Neural crest cell (in vitro differentiated cells): ENCODE results near the gene EFNB3. TPM values are rescaled to one million over a fixed set of nuclear protein-coding genes. Genes with fewer than 3 reads are reported as not detected.

Experiments
- DNase-seq: peaks from one replicate; pipeline ENCODE4 v3.0.0; 2021; ENCODE audit warnings: low read depth, mixed read lengths, low spot score
- H3K27ac Mint-ChIP-seq: one replicate; pipeline ENCODE4 v1.8.0; 2021; ENCODE audit warnings: mild to moderate bottlenecking, mixed read lengths; ENCODE audit not compliant: unreplicated experiment
- H3K27me3 Mint-ChIP-seq: 2 replicates; pipeline ENCODE4 v1.8.0; 2021; ENCODE audit warnings: low read depth, mild to moderate bottlenecking, mixed read lengths
- H3K36me3 Mint-ChIP-seq: 2 replicates; pipeline ENCODE4 v1.8.0; 2021; ENCODE audit warnings: low read depth, mild to moderate bottlenecking, mixed read lengths
- H3K4me1 Mint-ChIP-seq: 2 replicates; pipeline ENCODE4 v1.8.0; 2021; ENCODE audit warnings: mixed read lengths
- H3K4me3 Mint-ChIP-seq: one replicate; pipeline ENCODE4 v1.8.0; 2021; ENCODE audit warnings: mild to moderate bottlenecking, mixed read lengths
- H3K9me3 Mint-ChIP-seq: 2 replicates; pipeline ENCODE4 v1.8.0; 2021; ENCODE audit warnings: mixed read lengths
- total RNA-seq: library from RNA; stranded (reverse); gene quantifications from 2 replicates; pipeline ENCODE4 v1.2.1, GENCODE V29; 2021
- TF ChIP-seq, protein P1 (sequence below): fragments of 200-600 bp; sonication (generic); conservative IDR thresholded peaks from 2 replicates; pipeline ENCODE4 v1.5.0; 2021; ENCODE audit warnings: antibody characterized with exemption, mild to moderate bottlenecking

EFNB3 gene
- total RNA-seq, 1 donor from 2014 or later = 25.3 TPM

DNA sequence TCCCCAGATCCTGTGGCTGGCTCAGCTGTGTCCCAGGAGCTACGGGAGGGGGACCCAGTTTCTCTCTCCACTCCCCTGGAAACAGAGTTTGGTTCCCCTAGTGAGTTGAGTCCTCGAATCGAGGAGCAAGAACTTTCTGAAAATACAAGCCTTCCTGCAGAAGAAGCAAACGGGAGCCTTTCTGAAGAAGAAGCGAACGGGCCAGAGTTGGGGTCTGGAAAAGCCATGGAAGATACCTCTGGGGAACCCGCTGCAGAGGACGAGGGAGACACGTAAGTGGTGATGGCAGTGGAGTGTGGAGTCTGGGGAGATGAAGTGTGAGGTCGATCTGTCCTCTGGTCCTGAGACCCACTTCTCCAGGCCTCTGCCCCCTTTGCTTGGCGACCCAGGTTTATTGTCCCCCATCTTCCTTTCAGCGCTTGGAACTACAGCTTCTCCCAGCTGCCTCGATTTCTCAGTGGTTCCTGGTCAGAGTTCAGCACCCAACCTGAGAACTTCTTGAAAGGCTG, 16.1 kb upstream of the EFNB3 start:
- Mint-ChIP-seq H3K9me3 (no peaks in the 10 kb centered on the region), H3K36me3 (peaks cover 7% of the 10 kb centered on the region), H3K27me3 (no peaks in the 10 kb centered on the region), H3K27ac (peak overlapping the region; percentile 96), H3K4me1 (peaks cover 41% of the 10 kb centered on the region), H3K4me3 (peak overlapping the region; percentile 98)
- TF ChIP-seq, protein P1, sequence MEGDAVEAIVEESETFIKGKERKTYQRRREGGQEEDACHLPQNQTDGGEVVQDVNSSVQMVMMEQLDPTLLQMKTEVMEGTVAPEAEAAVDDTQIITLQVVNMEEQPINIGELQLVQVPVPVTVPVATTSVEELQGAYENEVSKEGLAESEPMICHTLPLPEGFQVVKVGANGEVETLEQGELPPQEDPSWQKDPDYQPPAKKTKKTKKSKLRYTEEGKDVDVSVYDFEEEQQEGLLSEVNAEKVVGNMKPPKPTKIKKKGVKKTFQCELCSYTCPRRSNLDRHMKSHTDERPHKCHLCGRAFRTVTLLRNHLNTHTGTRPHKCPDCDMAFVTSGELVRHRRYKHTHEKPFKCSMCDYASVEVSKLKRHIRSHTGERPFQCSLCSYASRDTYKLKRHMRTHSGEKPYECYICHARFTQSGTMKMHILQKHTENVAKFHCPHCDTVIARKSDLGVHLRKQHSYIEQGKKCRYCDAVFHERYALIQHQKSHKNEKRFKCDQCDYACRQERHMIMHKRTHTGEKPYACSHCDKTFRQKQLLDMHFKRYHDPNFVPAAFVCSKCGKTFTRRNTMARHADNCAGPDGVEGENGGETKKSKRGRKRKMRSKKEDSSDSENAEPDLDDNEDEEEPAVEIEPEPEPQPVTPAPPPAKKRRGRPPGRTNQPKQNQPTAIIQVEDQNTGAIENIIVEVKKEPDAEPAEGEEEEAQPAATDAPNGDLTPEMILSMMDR = no peak
- DNase-seq = no peak

- Mint-ChIP-seq H3K27me3 (no peaks in the 10 kb centered on the region), H3K36me3 (peaks cover 19% of the 10 kb centered on the region), H3K27ac (no peak overlapping the region), H3K9me3 (no peaks in the 10 kb centered on the region), H3K4me1 (no peaks in the 10 kb centered on the region), H3K4me3 (no peak overlapping the region)
- DNase-seq = no peak
- TF ChIP-seq, protein P1 = no peak
These were observed 9.4 kb upstream of the EFNB3 start for GRCh38 chr17:7695586-7695985.

DNA sequence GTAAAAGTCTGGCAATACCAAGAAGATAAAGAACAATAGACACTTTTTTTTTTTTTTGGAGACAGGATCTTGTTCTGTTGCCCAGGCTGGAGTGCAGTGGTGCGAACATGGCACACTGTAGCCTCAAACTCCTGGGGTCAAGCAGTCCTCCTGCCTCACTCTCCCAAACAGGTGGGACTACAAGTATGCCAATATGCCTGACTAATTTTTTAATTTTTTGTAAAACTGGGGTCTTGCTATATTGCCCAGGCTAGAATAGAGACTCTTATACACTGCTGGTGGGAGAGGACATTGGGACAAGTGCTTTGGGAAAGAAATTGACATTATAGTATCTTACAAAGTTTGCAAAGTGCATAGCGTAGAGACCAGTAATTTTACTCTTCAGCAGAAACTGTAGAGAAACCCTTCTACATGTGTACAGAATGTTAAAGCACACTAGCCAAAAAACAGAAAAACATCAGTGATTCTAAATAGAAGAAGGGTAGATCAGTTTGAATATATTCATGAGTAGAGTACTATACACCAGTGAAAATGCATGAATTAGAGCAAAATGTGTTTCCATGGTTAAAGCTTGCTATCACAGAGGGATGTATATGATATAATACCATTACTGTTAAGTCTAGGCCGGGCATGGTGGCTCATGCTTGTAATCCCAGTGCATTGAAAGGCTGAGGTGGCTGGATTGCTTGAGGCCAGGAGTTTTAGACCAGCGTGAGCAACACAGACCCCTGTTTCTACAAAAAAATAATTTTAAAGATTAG, 7.0 kb upstream of the EFNB3 start:
- Mint-ChIP-seq H3K36me3 (peaks cover 20% of the 10 kb centered on the region), H3K4me3 (no peak overlapping the region), H3K27me3 (no peaks in the 10 kb centered on the region), H3K9me3 (no peaks in the 10 kb centered on the region), H3K4me1 (peaks cover 3% of the 10 kb centered on the region), H3K27ac (no peak overlapping the region)
- DNase-seq = no peak
- TF ChIP-seq, protein P1 = no peak

DNA sequence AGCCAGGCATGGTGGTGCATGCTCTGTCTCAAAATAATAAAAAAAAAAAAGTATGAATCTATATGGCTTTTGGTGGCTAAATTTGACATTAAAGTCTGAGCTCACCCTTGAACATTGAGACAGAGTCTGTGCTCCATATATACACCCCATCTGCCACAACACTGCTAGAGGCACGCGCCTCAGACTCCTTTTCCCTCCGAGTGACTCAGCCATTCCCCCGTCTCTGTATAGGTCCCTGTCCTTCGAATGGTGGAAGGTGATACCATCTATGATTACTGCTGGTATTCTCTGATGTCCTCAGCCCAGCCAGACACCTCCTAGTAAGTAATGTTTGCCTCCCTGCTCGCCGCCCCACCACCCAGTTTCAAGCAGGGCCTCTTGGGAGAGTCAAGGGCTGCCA, 4.5 kb upstream of the EFNB3 start:
- no peak for DNase-seq
- Mint-ChIP-seq H3K9me3 (no peaks in the 10 kb centered on the region), H3K4me3 (no peak overlapping the region), H3K4me1 (peaks cover 21% of the 10 kb centered on the region), H3K27me3 (peaks cover 7% of the 10 kb centered on the region), H3K36me3 (peaks cover 13% of the 10 kb centered on the region), H3K27ac (peak overlapping the region; percentile 62)
- TF ChIP-seq, protein P1 = no peak

GRCh38 chr17:7701681-7702080, 3.3 kb upstream of the EFNB3 start:
- DNase-seq = no peak
- H3K27me3 Mint-ChIP-seq = peaks cover 15% of the 10 kb centered on the region
- H3K4me1 Mint-ChIP-seq = peaks cover 33% of the 10 kb centered on the region
- no peaks in the 10 kb centered on the region for H3K9me3 Mint-ChIP-seq
- H3K4me3 Mint-ChIP-seq = peak overlapping the region; percentile 50
- H3K27ac Mint-ChIP-seq = peak overlapping the region; percentile 67
- TF ChIP-seq, protein P1 = no peak
- peaks cover 5% of the 10 kb centered on the region for H3K36me3 Mint-ChIP-seq
